ENCODE measurements around the gene FAM151A. TPM values are rescaled to one million over a fixed set of nuclear protein-coding genes. Genes with fewer than 3 reads are reported as not detected.

FAM151A gene
- polyA plus RNA-seq, 3 donors, result not detected

DNA sequence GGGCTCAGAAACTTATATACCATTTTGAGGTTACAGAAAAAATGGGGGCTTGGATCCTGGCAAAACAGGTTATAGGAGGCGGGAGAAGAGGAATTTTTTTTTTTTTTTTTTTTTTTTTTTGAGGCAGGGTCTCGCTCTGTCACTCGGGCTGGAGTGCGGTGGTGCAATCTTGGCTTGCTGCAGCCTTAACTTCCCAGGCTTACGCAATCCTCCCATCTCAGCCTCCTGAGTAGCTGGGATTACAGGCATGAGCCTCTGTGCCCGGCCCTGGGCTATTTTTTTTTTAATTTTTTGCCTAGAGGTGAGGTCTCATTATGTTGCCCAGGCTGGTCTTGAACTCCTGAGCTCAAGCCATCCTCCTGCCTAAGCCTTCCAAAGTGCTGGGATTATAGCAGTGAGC lies 43.0 kb upstream of the FAM151A start:
- Mint-ChIP-seq H3K27ac (no peak overlapping the region), H3K4me3 (no peak overlapping the region), H3K36me3 (peaks cover 0 to 2% of the 10 kb centered on the region in 2 donors), H3K9me3 (peaks cover 0 to 5% (median 0%) of the 10 kb centered on the region in 7 donors), H3K27me3 (ENCODE audit: low read depth in 3 of 3) (peaks cover 0 to 2% (median 0%) of the 10 kb centered on the region in 3 donors), H3K4me1 (no peaks in the 10 kb centered on the region)
- H3K4me1 ChIP-seq (ENCODE audit: control insufficient read depth in 1 of 2, insufficient read depth in 2 of 2, low read length in 2 of 2), result no peaks in the 10 kb centered on the region
- 55% methylated on average over 5 of the region's 6 CpGs for WGBS (ENCODE audit: insufficient coverage)
- H3K9ac ChIP-seq (ENCODE audit: insufficient read depth, low read length, poor library complexity, severe bottlenecking), result no peak overlapping the region
- H3K9me3 ChIP-seq (replicated peaks in 1 of 2; ENCODE audit: control insufficient read depth in 1 of 2, insufficient read depth in 1 of 2, low read length in 2 of 2), result no peaks in the 10 kb centered on the region
- no peak overlapping the region for H3K4me3 ChIP-seq (replicated peaks in 1 of 3; ENCODE audit: low read depth in 2 of 3, low read length in 3 of 3)
- no peaks in the 10 kb centered on the region for H3K79me2 ChIP-seq (ENCODE audit: insufficient read depth, low read length)
- intact Hi-C loops (cut with micrococcal nuclease), result no loop called here
- no peak overlapping the region for H3K4me2 ChIP-seq (replicated peaks; ENCODE audit: extremely low read depth, low read length, poor library complexity, severe bottlenecking)
- DNase-seq, result peak in 1 of 3 donors; percentile 29
- no peak overlapping the region for H3K27ac ChIP-seq (ENCODE audit: low read depth in 1 of 2, low read length in 2 of 2)
- TF ChIP-seq, protein P1, sequence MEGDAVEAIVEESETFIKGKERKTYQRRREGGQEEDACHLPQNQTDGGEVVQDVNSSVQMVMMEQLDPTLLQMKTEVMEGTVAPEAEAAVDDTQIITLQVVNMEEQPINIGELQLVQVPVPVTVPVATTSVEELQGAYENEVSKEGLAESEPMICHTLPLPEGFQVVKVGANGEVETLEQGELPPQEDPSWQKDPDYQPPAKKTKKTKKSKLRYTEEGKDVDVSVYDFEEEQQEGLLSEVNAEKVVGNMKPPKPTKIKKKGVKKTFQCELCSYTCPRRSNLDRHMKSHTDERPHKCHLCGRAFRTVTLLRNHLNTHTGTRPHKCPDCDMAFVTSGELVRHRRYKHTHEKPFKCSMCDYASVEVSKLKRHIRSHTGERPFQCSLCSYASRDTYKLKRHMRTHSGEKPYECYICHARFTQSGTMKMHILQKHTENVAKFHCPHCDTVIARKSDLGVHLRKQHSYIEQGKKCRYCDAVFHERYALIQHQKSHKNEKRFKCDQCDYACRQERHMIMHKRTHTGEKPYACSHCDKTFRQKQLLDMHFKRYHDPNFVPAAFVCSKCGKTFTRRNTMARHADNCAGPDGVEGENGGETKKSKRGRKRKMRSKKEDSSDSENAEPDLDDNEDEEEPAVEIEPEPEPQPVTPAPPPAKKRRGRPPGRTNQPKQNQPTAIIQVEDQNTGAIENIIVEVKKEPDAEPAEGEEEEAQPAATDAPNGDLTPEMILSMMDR (IDR thresholded peaks at IDR 0.05), result no peak
- no peaks in the 10 kb centered on the region for H4K20me1 ChIP-seq (ENCODE audit: insufficient read depth, low read length)
- no peaks in the 10 kb centered on the region for H3K27me3 ChIP-seq (ENCODE audit: control insufficient read depth in 2 of 2, insufficient read depth in 2 of 2, low read length in 2 of 2)
- H2AFZ ChIP-seq (ENCODE audit: insufficient read depth, low read depth, low read length, poor library complexity, severe bottlenecking), result no peak overlapping the region
- no peaks in the 10 kb centered on the region for H3K36me3 ChIP-seq (replicated peaks in 1 of 2; ENCODE audit: control insufficient read depth in 1 of 2, insufficient read depth in 2 of 2, low read length in 2 of 2)

DNA sequence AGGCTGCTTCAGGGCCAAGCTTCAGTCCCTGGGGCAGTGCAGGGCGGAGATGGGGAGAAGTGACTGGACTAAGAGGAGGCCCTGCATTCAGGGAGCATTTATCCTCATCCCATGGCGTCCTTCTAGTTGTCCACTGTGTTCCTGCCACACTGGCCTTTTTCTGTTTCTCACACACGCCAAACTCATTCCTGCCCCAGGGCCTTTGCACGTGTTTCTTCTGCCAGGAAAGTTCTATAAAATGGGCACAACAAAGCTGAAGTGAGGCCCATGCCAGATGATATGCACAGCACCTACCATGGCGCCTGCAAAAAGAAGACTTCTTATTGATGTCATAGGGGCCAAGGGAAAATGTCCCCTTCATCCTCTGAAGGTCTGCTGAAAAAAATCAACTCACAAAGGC lies 42.5 kb upstream of the FAM151A start:
- Mint-ChIP-seq H3K4me1 (no peaks in the 10 kb centered on the region), H3K27ac (peak overlapping the region in 1 of 7 donors; percentile 13), H3K27me3 (ENCODE audit: low read depth in 3 of 3) (peaks cover 0 to 2% (median 0%) of the 10 kb centered on the region in 3 donors), H3K4me3 (no peak overlapping the region), H3K36me3 (peaks cover 0 to 2% of the 10 kb centered on the region in 2 donors), H3K9me3 (peaks cover 0 to 5% (median 0%) of the 10 kb centered on the region in 7 donors)
- Histone ChIP-seq H3K4me3 (replicated peaks in 1 of 3; ENCODE audit: low read depth in 2 of 3, low read length in 3 of 3) (no peak overlapping the region), H3K9me3 (replicated peaks in 1 of 2; ENCODE audit: control insufficient read depth in 1 of 2, insufficient read depth in 1 of 2, low read length in 2 of 2) (no peaks in the 10 kb centered on the region), H4K20me1 (ENCODE audit: insufficient read depth, low read length) (no peaks in the 10 kb centered on the region), H3K9ac (ENCODE audit: insufficient read depth, low read length, poor library complexity, severe bottlenecking) (no peak overlapping the region), H3K27me3 (ENCODE audit: control insufficient read depth in 2 of 2, insufficient read depth in 2 of 2, low read length in 2 of 2) (no peaks in the 10 kb centered on the region), H2AFZ (ENCODE audit: insufficient read depth, low read depth, low read length, poor library complexity, severe bottlenecking) (no peak overlapping the region), H3K4me2 (replicated peaks; ENCODE audit: extremely low read depth, low read length, poor library complexity, severe bottlenecking) (no peak overlapping the region), H3K36me3 (replicated peaks in 1 of 2; ENCODE audit: control insufficient read depth in 1 of 2, insufficient read depth in 2 of 2, low read length in 2 of 2) (no peaks in the 10 kb centered on the region), H3K27ac (ENCODE audit: low read depth in 1 of 2, low read length in 2 of 2) (no peak overlapping the region), H3K4me1 (ENCODE audit: control insufficient read depth in 1 of 2, insufficient read depth in 2 of 2, low read length in 2 of 2) (no peaks in the 10 kb centered on the region), H3K79me2 (ENCODE audit: insufficient read depth, low read length) (no peaks in the 10 kb centered on the region)
- intact Hi-C loops (cut with micrococcal nuclease), result no loop called here
- 94% methylated on average over 2 of the region's 5 CpGs for WGBS (ENCODE audit: insufficient coverage)
- TF ChIP-seq, protein P1 (IDR thresholded peaks at IDR 0.05), result no peak
- DNase-seq, result no peak
